ENCODE results near the gene VSTM4.

DNA sequence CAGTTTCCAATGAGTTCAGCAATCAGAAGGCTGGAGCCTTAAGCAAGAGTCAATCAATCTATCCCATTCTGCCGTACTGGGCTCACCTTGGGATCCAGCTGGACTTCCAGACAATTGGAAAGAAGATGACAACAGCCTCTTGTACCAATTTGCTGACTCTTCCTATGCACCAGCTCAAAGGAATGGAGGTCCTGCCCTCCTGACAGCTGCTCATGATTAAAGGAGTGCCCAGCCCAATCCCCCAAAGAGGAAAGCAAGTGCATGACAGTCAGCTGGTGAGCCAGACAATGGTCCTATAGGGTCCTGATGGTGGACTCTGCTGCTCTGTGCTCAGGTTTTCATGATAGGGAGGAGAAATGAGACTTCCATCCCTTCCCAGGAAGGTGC lies 25.1 kb downstream of the VSTM4 start:
- TF ChIP-seq POLR2A (IDR thresholded peaks at IDR 0.05; ENCODE audit: low read length) = no peak
- no peak for TF ChIP-seq GATA1 (IDR thresholded peaks at IDR 0.05; ENCODE audit: low read depth, low read length)

Measured in erythroblast (primary cell).